HG02763 (cell line): ENCODE results near the gene HBG2.
"Not testable (repeated sequence)": the region's sequence is repeated elsewhere in the genome, so short reads cannot be mapped to it uniquely, and the experiment has no call there.

Experiments used
- ATAC-seq: cut with Tn5 transposase; IDR thresholded peaks from one replicate; pipeline ENCODE4 v1.9.1; 2021; ENCODE audit warnings: mild to moderate bottlenecking, moderate library complexity; ENCODE audit not compliant: unreplicated experiment

The HBG2 gene

GRCh38 chr11:5282628-5283027 lies 28.0 kb upstream of the HBG2 start:
- no peak for ATAC-seq

- ATAC-seq = no peak
Observed at GRCh38 chr11:5281596-5281995, 27.0 kb upstream of the HBG2 start.

DNA sequence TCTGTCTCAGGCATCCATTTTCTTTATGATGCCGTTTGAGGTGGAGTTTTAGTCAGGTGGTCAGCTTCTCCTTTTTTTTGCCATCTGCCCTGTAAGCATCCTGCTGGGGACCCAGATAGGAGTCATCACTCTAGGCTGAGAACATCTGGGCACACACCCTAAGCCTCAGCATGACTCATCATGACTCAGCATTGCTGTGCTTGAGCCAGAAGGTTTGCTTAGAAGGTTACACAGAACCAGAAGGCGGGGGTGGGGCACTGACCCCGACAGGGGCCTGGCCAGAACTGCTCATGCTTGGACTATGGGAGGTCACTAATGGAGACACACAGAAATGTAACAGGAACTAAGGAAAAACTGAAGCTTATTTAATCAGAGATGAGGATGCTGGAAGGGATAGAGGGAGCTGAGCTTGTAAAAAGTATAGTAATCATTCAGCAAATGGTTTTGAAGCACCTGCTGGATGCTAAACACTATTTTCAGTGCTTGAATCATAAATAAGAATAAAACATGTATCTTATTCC lies 26.1 kb upstream of the HBG2 start:
- ATAC-seq = peak; percentile 92

DNA sequence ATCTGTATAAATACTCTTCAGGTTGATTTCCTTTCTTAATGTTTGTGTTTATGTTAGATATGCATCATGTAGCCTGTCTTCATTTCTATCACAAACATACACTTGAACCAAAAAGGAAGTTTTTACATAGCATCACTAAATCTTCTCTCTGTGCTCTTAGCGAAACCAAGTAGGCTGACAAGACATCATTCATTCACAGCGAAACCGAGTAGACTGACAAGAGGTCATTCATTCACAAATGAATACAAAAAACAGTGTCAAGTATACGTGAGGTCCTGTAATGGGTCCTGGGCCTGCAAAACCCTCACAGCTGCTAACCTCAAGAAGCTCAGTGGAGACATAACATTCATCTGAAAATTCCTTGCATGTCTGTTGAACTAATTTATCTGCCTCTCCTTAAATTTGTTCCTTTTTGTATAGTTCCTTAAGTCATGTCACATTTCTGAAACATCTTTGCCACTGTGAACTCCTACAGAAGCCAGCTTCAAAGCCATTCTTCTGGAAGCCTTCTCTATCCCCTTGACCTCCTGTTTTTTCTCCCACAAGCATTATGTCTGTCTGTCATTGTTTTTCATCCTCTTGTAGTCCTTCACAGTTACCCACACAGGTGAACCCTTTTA lies 25.0 kb upstream of the HBG2 start:
- no peak for ATAC-seq

DNA sequence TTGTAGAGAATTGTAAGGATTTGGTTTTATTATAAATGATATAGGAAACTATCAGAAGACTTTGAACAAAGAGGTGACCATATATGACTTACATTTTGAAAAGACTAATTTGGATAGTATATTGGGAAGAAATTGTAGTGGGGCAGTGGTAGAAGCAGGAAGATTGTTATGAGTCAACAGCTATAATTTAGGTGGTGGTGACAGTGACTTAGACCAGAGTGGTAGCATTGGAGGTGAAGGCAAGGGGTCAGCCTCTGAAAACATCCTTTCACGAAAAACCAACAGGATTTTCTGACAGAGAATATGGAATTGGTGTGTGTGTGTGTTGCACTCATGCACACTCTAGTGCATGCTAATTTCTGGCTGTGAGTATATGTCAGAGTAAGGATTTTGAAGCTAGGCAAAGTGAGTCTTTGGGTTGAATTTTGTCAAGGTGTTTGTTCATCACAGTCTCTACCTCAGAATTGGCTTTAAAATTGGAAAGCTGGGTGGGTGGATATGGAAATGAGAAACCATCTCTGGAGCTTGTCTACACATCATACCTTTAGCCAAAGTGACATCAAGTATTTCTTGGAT lies 23.3 kb upstream of the HBG2 start:
- ATAC-seq = peak; percentile 43

DNA sequence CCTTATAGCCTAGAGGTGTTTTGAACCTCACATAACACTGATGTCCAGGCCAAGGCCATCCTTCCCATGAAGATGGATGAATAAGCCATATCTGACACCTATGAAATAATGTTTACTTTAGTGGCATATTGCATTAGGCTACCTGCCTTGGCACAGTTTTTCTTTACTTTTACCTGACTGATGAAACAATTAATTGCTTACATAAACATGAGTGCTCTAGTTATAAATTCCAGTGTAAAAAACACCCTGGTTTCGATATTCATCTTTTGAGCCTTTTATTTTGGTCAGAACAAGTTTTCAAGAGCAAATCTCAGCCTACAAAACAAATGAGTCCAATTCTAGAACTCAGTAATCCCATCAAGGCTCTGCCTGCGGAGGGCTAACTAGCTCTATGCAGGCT lies 22.1 kb upstream of the HBG2 start:
- ATAC-seq = no peak

DNA sequence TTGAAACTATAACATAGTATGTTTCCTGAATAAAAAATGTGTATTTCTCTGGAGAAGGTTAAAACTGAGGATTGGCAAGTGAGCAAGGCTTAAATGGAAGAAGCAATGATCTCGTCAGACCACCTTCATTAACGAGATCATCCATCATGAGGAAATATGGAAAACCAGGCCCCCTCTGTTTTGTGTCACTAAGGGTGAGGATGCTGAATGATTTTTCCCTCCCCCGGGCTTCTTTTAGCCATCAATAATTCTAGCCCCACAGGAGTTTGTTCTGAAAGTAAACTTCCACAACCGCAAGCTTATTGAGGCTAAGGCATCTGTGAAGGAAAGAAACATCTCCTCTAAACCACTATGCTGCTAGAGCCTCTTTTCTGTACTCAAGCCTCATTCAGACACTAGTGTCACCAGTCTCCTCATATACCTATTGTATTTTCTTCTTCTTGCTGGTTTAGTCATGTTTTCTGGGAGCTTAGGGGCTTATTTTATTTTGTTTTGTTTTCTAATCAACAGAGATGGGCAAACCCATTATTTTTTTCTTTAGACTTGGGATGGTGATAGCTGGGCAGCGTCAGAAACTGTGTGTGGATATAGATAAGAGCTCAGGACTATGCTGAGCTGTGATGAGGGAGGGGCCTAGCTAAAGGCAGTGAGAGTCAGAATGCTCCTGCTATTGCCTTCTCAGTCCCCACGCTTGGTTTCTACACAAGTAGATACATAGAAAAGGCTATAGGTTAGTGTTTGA lies 21.0 kb upstream of the HBG2 start:
- no peak for ATAC-seq

GRCh38 chr11:5274395-5274794 lies 19.8 kb upstream of the HBG2 start:
- no peak for ATAC-seq

DNA sequence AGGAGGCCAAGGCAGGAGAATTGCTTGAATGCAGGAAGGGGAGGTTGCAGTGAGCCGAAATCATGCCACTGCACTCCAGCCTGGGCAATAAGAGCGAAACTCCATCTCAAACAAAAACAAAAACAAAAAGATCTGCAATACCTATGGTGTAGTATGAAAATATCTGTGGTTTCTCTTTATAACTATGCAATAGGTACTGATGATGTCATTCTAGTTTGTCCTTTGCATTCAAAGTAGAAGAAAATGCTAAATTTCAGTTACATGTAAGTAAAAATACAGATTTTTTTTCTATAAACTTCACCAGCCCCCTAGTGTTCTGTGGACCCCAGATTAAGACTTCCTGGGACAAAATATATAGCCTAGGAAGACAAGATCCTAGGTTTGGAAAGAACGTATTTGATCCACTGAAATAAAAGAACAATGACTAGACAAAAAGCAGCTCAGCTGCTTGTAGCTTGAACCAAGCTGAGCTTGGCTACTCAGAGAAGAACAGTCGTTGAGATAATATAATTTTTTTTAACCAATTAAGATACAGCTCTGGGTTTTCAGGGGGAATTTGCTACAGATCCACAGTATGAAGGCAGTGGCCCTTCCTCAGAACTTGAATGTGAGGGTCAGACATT lies 17.9 kb upstream of the HBG2 start:
- no peak for ATAC-seq

DNA sequence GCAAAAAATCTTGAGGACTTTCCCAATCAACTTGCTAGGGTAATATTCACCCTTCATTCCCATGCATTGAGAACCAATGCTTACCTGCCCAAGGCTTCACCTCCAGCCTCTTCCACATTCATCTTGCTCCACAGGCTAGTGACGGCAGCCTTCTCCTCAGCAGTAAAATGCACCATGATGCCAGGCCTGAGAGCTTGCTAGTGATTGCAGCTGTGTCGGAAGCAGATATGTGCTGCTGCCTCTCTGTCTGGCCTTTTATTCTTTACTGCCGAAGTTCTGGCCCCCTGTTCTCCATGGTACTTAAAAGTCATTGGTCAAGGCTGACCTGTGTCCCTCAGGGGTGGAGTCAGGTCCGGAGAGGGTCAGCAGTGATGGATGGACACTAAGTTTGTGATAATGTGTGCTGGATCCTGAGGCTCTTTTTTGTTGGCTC lies 15.2 kb upstream of the HBG2 start, which contains the start of gene HBE1:
HBE1 (minus strand) TSS at position 231 of the 433 bp plus-strand sequence; CDS start at position 176, 55 bp downstream.
- no peak for ATAC-seq

DNA sequence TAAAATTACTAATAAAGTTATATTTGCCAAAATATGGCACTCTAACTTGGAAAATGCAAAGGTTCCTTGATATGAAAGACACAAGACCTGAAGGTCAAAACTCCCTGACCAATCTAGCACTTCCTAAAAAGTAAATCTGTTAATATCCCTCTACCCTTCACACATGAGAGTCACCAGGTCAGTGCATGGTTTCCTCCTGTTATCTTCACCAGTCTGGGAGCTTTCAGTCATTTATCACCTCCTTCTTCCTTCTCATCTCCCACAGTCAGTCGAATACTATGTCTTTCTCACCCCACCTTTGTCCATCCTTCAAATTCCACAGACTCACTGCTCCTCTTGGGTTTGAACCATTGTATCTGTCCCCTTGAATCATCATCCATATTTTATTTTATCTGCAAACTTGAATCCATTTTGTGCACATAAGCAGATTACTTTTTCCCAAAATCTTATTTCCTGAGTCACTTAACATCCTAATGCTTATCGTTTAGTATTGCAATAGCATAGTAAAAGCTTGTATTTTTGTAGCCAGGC lies 12.5 kb upstream of the HBG2 start:
- no peak for ATAC-seq

DNA sequence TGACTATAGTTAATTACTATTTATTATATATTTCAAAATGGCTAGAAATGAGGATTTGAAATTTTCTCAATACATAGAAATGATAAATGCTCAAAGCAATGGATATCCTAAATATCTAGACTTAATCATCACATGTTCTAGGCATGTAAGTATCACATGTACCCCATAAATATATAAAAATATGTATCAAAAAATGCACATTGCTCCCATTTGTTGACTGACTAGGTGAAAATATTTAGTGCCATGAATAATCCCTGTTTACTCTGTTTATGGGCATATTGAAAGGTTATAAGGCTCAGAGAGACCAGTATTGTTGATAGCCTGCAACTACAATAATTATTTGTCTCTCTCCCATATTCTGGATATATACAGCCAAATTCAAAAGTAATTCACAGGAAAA lies 12.0 kb upstream of the HBG2 start:
- no peak for ATAC-seq

DNA sequence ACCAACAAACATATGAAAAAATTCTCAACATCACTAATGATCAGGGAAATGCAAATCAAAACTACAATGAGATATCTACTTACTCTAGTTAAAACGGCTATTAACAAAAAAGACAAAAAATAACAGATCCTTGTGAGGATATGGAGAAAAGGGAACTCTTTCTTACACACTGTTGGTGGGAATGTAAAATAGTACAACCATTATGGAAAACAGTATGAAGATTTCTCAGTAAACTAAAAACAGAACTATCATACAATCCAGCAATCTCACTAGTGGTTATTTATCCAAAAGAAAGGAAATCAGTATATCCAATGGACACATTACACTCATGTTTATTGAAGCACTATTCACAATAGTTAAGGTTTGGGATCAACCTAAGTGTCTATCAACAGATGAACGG lies 11.3 kb upstream of the HBG2 start:
- no peak for ATAC-seq

DNA sequence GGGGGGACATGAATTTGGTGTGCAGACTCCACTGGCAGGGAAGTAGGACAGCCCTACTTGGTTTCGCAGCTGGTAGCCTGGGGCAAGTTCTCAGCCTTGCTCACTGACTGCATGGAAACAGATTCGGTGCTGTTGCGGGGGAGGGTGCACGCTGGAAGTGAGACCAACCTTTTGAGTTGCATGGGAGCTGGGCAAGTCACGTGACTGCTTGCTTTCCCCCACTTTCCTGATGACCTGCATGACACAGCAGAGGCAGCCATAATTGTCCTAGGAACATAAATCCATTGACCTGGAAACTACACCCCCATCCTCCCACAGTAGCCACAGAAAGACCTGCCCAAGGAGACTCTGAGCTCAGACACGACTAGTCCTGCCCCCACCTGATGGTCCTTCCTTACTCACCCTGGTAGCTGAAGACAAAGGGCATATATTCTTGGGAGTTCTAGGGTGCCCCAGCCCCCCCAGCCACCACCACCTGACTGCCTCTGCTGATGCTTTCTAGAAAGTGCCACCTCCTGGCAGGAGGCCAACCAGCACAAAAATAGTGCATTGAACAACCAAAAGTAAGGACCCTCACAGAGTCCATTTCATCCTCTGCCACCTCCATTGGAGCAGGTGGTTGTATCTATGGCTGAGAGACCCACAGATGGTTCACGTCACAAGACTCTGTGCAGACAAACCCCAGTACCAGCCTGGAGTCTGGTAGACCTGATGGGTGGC lies 4.1 kb upstream of the HBG2 start:
- no peak for ATAC-seq

DNA sequence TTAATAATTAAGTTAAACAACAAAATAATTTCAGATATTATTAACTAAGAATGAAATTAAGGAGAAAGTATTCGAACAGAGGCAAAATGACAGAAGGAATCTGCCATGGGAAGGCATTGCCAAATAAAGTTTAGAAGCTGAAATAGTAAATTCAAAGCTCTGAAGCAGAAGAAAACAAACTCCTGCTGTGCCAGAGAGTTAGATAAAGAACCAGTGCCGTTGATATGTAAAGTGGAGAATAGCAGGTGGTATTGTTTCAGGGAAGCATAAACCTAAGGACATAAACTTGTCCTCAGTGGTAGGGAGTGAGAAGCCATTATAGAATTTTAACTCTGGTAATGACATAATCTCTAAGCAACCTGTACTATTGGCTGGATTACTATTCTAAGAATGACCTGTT lies 2.7 kb upstream of the HBG2 start:
- ATAC-seq = no peak

GRCh38 chr11:5254023-5254422 lies 558 bp downstream of the HBG2 start:
- not testable (repeated sequence) for ATAC-seq

DNA sequence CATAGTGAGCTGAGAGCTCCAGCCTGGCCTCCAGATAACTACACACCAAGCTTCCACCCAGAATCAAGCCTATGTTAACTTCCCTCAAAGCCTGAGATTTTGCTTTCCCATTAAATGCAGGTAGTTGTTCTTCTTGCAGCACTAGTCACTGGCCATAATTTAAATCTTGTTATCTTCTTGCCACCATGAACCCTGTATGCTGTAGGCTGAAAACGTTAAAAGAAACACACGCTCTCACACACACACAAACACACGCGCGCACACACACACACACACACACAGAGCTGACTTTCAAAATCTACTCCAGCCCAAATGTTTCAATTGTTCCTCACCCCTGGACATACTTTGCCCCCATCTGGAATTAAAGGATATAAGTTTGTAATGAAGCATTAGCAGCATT lies 1.1 kb downstream of the HBG2 start:
- ATAC-seq = not testable (repeated sequence)

GRCh38 chr11:5252919-5253265 lies 1.7 kb downstream of the HBG2 start:
- no peak for ATAC-seq

- no peak for ATAC-seq
Observed at GRCh38 chr11:5252192-5252918, 2.2 kb downstream of the HBG2 start.

GRCh38 chr11:5251746-5252145 lies 2.8 kb downstream of the HBG2 start:
- ATAC-seq = no peak
